ENCODE data around the gene SORCS2. TPM values are rescaled to one million over a fixed set of nuclear protein-coding genes. Genes with fewer than 3 reads are reported as not detected.

Gene SORCS2
- total RNA-seq, 1 donor from 2014 or later, result 3.0 TPM

DNA sequence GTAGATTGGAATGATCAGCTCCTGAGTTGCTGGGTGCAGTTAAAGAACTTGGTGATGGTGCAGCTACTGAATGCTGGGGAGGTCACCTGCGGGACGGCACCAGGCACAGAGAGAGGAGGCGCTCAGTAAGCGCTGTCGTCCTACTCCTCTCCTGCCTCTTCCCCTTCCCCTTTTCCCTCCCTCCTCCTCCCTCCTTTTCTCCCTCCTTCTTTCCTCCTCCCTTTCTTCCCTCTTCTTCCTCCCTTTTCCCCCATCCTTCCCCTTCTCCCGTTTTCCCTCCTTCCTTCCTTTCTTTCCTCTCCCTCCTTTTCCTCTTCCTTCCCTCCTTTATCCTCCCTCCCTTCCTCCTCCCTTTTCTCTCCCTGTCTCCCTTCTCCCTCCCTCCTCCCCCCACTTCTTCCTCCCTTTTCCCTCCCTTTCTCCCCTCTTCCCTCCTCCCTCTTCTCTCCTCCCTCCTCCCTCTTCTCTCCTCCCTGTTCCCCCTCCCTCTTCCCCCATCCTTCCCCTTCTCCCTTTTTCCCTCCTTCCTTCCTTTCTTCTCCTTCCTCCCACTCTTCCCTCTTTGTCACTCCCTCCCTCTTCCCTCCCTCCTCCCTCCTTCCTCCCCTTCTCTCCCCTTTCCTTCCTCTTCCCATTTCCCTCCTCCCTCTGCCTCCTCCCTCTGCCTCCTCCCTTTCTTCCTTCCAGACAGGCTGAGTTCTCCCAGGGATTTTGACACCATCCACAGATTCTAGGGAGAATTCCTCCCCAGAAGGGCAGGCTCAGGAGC lies 330.3 kb downstream of the SORCS2 start:
- H3K27ac Mint-ChIP-seq (ENCODE audit: unreplicated experiment), result no peak overlapping the region
- H3K36me3 Mint-ChIP-seq (ENCODE audit: unreplicated experiment), result no peaks in the 10 kb centered on the region
- no peaks in the 10 kb centered on the region for H3K4me1 Mint-ChIP-seq (ENCODE audit: unreplicated experiment)
- peaks cover 9% of the 10 kb centered on the region for H3K27me3 Mint-ChIP-seq (ENCODE audit: unreplicated experiment)
- TF ChIP-seq, protein P1, sequence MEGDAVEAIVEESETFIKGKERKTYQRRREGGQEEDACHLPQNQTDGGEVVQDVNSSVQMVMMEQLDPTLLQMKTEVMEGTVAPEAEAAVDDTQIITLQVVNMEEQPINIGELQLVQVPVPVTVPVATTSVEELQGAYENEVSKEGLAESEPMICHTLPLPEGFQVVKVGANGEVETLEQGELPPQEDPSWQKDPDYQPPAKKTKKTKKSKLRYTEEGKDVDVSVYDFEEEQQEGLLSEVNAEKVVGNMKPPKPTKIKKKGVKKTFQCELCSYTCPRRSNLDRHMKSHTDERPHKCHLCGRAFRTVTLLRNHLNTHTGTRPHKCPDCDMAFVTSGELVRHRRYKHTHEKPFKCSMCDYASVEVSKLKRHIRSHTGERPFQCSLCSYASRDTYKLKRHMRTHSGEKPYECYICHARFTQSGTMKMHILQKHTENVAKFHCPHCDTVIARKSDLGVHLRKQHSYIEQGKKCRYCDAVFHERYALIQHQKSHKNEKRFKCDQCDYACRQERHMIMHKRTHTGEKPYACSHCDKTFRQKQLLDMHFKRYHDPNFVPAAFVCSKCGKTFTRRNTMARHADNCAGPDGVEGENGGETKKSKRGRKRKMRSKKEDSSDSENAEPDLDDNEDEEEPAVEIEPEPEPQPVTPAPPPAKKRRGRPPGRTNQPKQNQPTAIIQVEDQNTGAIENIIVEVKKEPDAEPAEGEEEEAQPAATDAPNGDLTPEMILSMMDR (IDR thresholded peaks at IDR 0.05), result no peak
- H3K9me3 Mint-ChIP-seq (ENCODE audit: unreplicated experiment), result no peaks in the 10 kb centered on the region
- DNase-seq (ENCODE audit: extremely low spot score, unreplicated experiment), result no peak
- no peak overlapping the region for H3K4me3 Mint-ChIP-seq (ENCODE audit: unreplicated experiment)

DNA sequence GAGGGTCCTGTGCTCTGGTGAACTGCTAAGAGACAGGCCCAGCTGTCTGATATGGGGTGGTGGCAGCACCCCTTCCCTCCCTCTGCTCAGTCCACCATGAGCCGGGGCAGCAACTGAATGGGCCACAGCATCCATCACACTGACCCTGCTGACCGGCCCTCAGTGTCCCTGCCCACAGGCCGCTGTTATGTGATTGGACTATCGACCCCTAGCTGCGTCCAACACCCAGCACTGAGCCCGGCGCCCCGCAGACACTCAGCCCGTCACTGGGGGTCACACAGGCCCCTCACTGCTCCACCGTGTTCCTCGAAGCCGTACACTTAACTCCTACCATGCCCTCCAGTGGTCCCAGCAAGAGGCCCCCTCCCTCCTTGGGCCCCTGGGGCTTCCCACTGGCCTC lies 331.2 kb downstream of the SORCS2 start:
- Mint-ChIP-seq H3K4me1 (ENCODE audit: unreplicated experiment) (no peaks in the 10 kb centered on the region), H3K9me3 (ENCODE audit: unreplicated experiment) (no peaks in the 10 kb centered on the region), H3K27me3 (ENCODE audit: unreplicated experiment) (peaks cover 5% of the 10 kb centered on the region), H3K4me3 (ENCODE audit: unreplicated experiment) (no peak overlapping the region), H3K36me3 (ENCODE audit: unreplicated experiment) (no peaks in the 10 kb centered on the region), H3K27ac (ENCODE audit: unreplicated experiment) (no peak overlapping the region)
- no peak for DNase-seq (ENCODE audit: extremely low spot score, unreplicated experiment)
- TF ChIP-seq, protein P1 (IDR thresholded peaks at IDR 0.05), result no peak

DNA sequence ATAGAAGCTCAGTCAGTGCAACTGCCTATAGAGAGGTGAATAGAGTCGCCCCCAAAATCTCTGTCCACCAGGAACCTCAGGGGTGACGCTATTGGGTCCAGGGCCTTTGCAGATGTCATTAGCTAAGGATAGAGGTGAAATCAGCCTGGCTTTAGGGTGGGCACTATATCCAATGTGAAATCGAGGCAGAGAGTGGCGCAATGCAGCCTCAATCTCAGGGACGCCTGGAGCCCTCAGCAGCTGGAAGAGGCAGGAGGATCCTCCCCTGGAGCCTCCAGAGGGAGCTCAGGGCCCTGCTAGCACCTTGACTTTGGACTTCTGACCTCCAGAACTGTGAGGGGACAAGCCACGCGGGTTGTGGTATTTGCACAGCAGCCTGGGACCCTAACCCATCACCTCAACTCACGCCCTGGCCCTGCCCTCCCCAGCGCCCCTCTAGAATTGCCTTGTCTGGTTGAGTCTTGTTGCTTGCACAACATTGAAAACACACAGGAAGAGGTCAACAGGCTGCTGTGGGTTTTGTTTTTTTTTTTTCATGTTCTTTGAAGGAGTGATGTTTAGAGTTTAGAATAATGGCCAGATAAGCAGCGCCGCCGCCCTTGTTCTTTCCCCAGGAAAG lies 331.8 kb downstream of the SORCS2 start:
- TF ChIP-seq, protein P1 (IDR thresholded peaks at IDR 0.05), result no peak
- Mint-ChIP-seq H3K27me3 (ENCODE audit: unreplicated experiment) (peaks cover 10% of the 10 kb centered on the region), H3K9me3 (ENCODE audit: unreplicated experiment) (no peaks in the 10 kb centered on the region), H3K27ac (ENCODE audit: unreplicated experiment) (no peak overlapping the region), H3K36me3 (ENCODE audit: unreplicated experiment) (no peaks in the 10 kb centered on the region), H3K4me3 (ENCODE audit: unreplicated experiment) (no peak overlapping the region), H3K4me1 (ENCODE audit: unreplicated experiment) (no peaks in the 10 kb centered on the region)
- no peak for DNase-seq (ENCODE audit: extremely low spot score, unreplicated experiment)

DNA sequence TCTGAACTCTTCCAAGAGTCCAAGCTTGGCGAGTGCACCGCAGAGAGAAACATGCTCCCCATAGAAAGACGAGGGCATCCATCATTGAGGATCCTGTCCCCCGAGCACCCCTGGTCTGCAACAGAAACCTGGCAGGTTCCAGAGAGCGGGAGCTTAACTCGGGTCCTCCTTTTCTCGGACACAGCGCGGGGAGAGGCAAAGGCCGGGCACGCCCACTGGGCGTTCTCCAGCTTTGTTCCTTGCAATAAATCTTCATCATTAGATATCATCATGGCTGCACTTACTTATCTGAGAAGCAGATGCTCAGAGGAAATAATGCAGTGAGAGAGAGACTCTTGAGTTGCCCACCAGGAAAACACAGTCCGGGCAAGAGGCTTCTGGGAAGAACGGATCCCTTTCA lies 332.5 kb downstream of the SORCS2 start:
- Mint-ChIP-seq H3K27ac (ENCODE audit: unreplicated experiment) (no peak overlapping the region), H3K27me3 (ENCODE audit: unreplicated experiment) (peaks cover 10% of the 10 kb centered on the region), H3K4me3 (ENCODE audit: unreplicated experiment) (no peak overlapping the region), H3K36me3 (ENCODE audit: unreplicated experiment) (no peaks in the 10 kb centered on the region), H3K9me3 (ENCODE audit: unreplicated experiment) (no peaks in the 10 kb centered on the region), H3K4me1 (ENCODE audit: unreplicated experiment) (no peaks in the 10 kb centered on the region)
- DNase-seq (ENCODE audit: extremely low spot score, unreplicated experiment), result no peak
- TF ChIP-seq, protein P1 (IDR thresholded peaks at IDR 0.05), result no peak

DNA sequence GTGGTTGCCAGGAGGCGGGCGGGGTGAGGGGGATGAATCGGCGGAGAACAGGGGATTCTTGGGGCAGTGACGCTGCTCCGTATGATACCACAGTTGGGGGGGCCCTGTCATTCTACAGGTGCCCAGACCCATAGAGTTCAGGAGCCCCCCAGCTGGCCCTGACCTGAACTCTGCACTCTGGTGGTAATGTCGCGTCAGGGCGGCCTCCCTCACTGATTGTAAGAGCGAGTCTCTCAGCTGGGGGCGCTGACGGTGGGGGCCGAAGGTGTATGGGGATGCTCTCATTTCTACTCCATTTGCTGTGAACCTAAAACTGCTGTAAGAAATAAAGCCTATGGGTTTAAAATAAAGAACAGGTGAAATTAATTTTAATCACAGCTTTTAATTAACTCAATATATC lies 334.2 kb downstream of the SORCS2 start:
- Mint-ChIP-seq H3K27me3 (ENCODE audit: unreplicated experiment) (peaks cover 10% of the 10 kb centered on the region), H3K36me3 (ENCODE audit: unreplicated experiment) (no peaks in the 10 kb centered on the region), H3K9me3 (ENCODE audit: unreplicated experiment) (no peaks in the 10 kb centered on the region), H3K4me3 (ENCODE audit: unreplicated experiment) (no peak overlapping the region), H3K27ac (ENCODE audit: unreplicated experiment) (no peak overlapping the region), H3K4me1 (ENCODE audit: unreplicated experiment) (no peaks in the 10 kb centered on the region)
- no peak for DNase-seq (ENCODE audit: extremely low spot score, unreplicated experiment)
- TF ChIP-seq, protein P1 (IDR thresholded peaks at IDR 0.05), result no peak
